GM12878 (cell line): Measurements from ENCODE around the gene SMOC2. TPM values are rescaled to one million over a fixed set of nuclear protein-coding genes. Genes with fewer than 3 reads are reported as not detected.

Source experiments
- ATAC-seq: fragments of 200-7000 bp; cut with Tn5 transposase; 3 replicates; pipeline ENCODE4 v1.9.1; 2020; ENCODE audit warnings: mild to moderate bottlenecking, moderate library complexity
- BruUV-seq: library from RNA; stranded (reverse); fragments of 400-500 nt; replicated peaks from 2 replicates; lab custom pipeline; 2021; lab: Mats Ljungman, UMichigan
- CTCF ChIA-PET: fragments of 300-600 bp; sonication (Branson Sonifier 250); formaldehyde crosslinking; extraction: SDS; loops from one replicate; lab custom pipeline; 2021; ENCODE audit warnings: inconsistent platforms; lab: Yijun Ruan, JAX
- POLR2A ChIA-PET: fragments of 350-600 bp; formaldehyde crosslinking; extraction: SDS; loops from one replicate; lab custom pipeline; 2021; ENCODE audit warnings: inconsistent platforms; lab: Charles Lee
- RAD21 ChIA-PET: fragments of 300-600 bp; sonication (Branson Sonifier 250); formaldehyde crosslinking; loops from one replicate; lab custom pipeline; 2023; ENCODE audit warnings: antibody characterized with exemption; ENCODE audit not compliant: unreplicated experiment; lab: Charles Lee
- SMC1A ChIA-PET: fragments of 300-600 bp; sonication (Branson Sonifier 250); formaldehyde crosslinking; loops from one replicate; lab custom pipeline; 2023; ENCODE audit not compliant: unreplicated experiment, uncharacterized antibody; lab: Charles Lee
- DNase-seq: peaks from one replicate; pipeline ENCODE4 v3.0.0-alpha.2; 2011; ENCODE audit warnings: low read depth, low spot score
- FAIRE-seq: peaks from 3 replicates; lab custom pipeline; 2011; peaks lifted over from hg19 to GRCh38; lab: Jason Lieb, UNC
- H2AFZ ChIP-seq: 2 replicates; pipeline ENCODE4 v1.6.0; 2011; ENCODE audit warnings: low read depth, low read length, control low read depth; ENCODE audit not compliant: control insufficient read depth
- H3K27ac ChIP-seq: 2 replicates; pipeline ENCODE4 v1.5.1; 2011; ENCODE audit warnings: control low read depth; ENCODE audit not compliant: control insufficient read depth, insufficient read depth
- H3K27me3 ChIP-seq, 2 experiments: replicated peaks in 1 of 2; 2 replicates each; pipeline versions ENCODE4 v1.6.0 to v1.6.1; 2011; ENCODE audit warnings: low read length in 1 of 2; ENCODE audit not compliant: control insufficient read depth in 2 of 2, insufficient read depth in 2 of 2
- H3K36me3 ChIP-seq, 2 experiments: 2 replicates each; pipeline ENCODE4 v1.5.1; 2011; ENCODE audit warnings: low read length in 1 of 2; ENCODE audit not compliant: control insufficient read depth in 2 of 2, insufficient read depth in 2 of 2
- H3K4me1 ChIP-seq: 2 replicates; pipeline ENCODE4 v1.6.1; 2011; ENCODE audit warnings: mild to moderate bottlenecking, low read length, moderate library complexity, mixed read lengths; ENCODE audit not compliant: control insufficient read depth, insufficient read depth
- H3K4me2 ChIP-seq: 2 replicates; pipeline ENCODE4 v1.6.0; 2011; ENCODE audit warnings: control low read depth; ENCODE audit not compliant: control insufficient read depth, insufficient read depth
- H3K4me3 ChIP-seq: fragments of 200-600 bp; sonication (generic); 2 replicates; pipeline ENCODE4 v1.5.1; 2016
- H3K79me2 ChIP-seq: 2 replicates; pipeline ENCODE4 v1.6.0; 2011; ENCODE audit warnings: low read length; ENCODE audit not compliant: control insufficient read depth, insufficient read depth
- H3K9ac ChIP-seq: 2 replicates; pipeline ENCODE4 v1.8.0; 2011; ENCODE audit warnings: low read length, control low read depth, mixed read lengths; ENCODE audit not compliant: control insufficient read depth, insufficient read depth
- H3K9me3 ChIP-seq: replicated peaks from 3 replicates; pipeline ENCODE4 v1.5.1; 2011; ENCODE audit warnings: mild to moderate bottlenecking, low read length; ENCODE audit not compliant: control insufficient read depth, insufficient read depth
- H4K20me1 ChIP-seq: 2 replicates; pipeline ENCODE4 v1.6.0; 2011; ENCODE audit not compliant: control insufficient read depth, insufficient read depth
- BHLHE40 ChIP-seq, 2 experiments: fragments of 450-650 bp in 1 of 2; IDR thresholded peaks; 2 replicates each; pipeline ENCODE4 v1.6.1; 2011 to 2017; ENCODE audit warnings: low read depth in 2 of 2, borderline replicate concordance in 1 of 2, improper control_type of control experiment in 1 of 2, low read length in 1 of 2, mild to moderate bottlenecking in 1 of 2
- CHD4 ChIP-seq: fragments of 200-600 bp; sonication (generic); IDR thresholded peaks from 2 replicates; pipeline ENCODE4 v1.6.1; 2016; ENCODE audit warnings: mild to moderate bottlenecking
- NFYB ChIP-seq: IDR thresholded peaks from 2 replicates; pipeline ENCODE4 v1.6.1; 2011; ENCODE audit warnings: low read depth, mild to moderate bottlenecking, low read length, improper control_type of control experiment, moderate library complexity; ENCODE audit not compliant: insufficient read depth
- PAX8 ChIP-seq: fragments of 450-650 bp; IDR thresholded peaks from 2 replicates; pipeline ENCODE4 v1.6.1; 2017; ENCODE audit warnings: mild to moderate bottlenecking, moderate library complexity
- POLR2AphosphoS5 ChIP-seq: IDR thresholded peaks from 2 replicates; pipeline ENCODE4 v1.6.1; 2011; ENCODE audit warnings: mild to moderate bottlenecking, low read length, inconsistent platforms
- RELA ChIP-seq: fragments of 450-650 bp; IDR thresholded peaks from 2 replicates; pipeline ENCODE4 v1.8.0; 2014; ENCODE audit warnings: borderline replicate concordance; ENCODE audit not compliant: partially characterized antibody
- SMAD1 ChIP-seq: fragments of 450-650 bp; IDR thresholded peaks from 2 replicates; pipeline ENCODE4 v1.6.1; 2018; ENCODE audit warnings: mild to moderate bottlenecking, low read depth; ENCODE audit not compliant: partially characterized antibody
- SRF ChIP-seq, 2 experiments: IDR thresholded peaks; 2 replicates each; pipeline ENCODE4 v1.6.1; 2011; ENCODE audit warnings: low read depth in 2 of 2, low read length in 2 of 2, mild to moderate bottlenecking in 1 of 2, moderate library complexity in 1 of 2
- STAT3 ChIP-seq: IDR thresholded peaks from 2 replicates; pipeline ENCODE4 v1.6.1; 2011; ENCODE audit warnings: low read depth, low read length, improper control_type of control experiment
- TCF3 ChIP-seq: IDR thresholded peaks from 2 replicates; pipeline ENCODE4 v1.6.1; 2012; ENCODE audit warnings: low read depth, mild to moderate bottlenecking, low read length, borderline replicate concordance; ENCODE audit not compliant: insufficient read depth
- ZNF384 ChIP-seq: IDR thresholded peaks from 2 replicates; pipeline ENCODE4 v1.6.1; 2012; ENCODE audit warnings: low read depth, mild to moderate bottlenecking, low read length, improper control_type of control experiment, borderline replicate concordance
- WGBS: methylation state at CpG from one replicate; pipeline ENCODE4 v1.1.6; 2016; ENCODE audit warnings: low lambda C conversion rate; ENCODE audit not compliant: insufficient replicate concordance, insufficient coverage; ENCODE audit errors: missing lambda C conversion rate; 5-methylcytosine and 5-hydroxymethylcytosine counted together
- in situ Hi-C: fragments of 300-500 bp; cut with MboI; formaldehyde crosslinking; loops from 9 replicates; pipeline ENCODE4 v1.14.3; 2018; ENCODE audit warnings: mixed read lengths
- intact Hi-C: fragments of 100-400 bp; cut with micrococcal nuclease; formaldehyde crosslinking; loops from one replicate; pipeline ENCODE4 v1.14.2; 2022; ENCODE audit not compliant: unreplicated experiment
- polyA plus RNA-seq, 11 experiments: library from polyadenylated mRNA; depleted of rRNA in 4 of 11; unstranded in 6 of 11; stranded (reverse) in 5 of 11; fragments of >200 nt; fragmentation: Nextera tagmentation in 4 of 11; fragmentation: Illumina TruSeq in 1 of 11; extraction: Ambion mirVana in 4 of 11; extraction: Trizol in 1 of 11; gene quantifications; 1 replicate in 1 of 11; 2 replicates in 10 of 11; pipeline versions ENCODE4 v1.2.1 to v1.2.3, GENCODE V29; 2011 to 2016; ENCODE audit warnings: inconsistent platforms in 2 of 11, missing spikeins in 2 of 11, low read depth in 1 of 11
- total RNA-seq, 4 experiments: library from RNA; depleted of rRNA in 3 of 4; stranded (reverse); fragments of >200 nt in 3 of 4; fragmentation: Illumina TruSeq in 1 of 4; extraction: Trizol in 1 of 4; gene quantifications; 2 replicates each; pipeline versions ENCODE4 v1.2.1 to v1.2.3, GENCODE V29; 2013 to 2021
- TF ChIP-seq, protein P1 (sequence below): fragments of 450-650 bp; IDR thresholded peaks from 2 replicates; pipeline ENCODE4 v1.6.1; 2016; ENCODE audit warnings: mild to moderate bottlenecking, moderate library complexity, borderline replicate concordance
- TF ChIP-seq, protein P2 (sequence below): IDR thresholded peaks from 2 replicates; pipeline ENCODE4 v1.6.1; 2011; ENCODE audit warnings: borderline replicate concordance, low read depth, mild to moderate bottlenecking, moderate library complexity, mixed read lengths, low read length; ENCODE audit not compliant: insufficient read depth; ENCODE audit errors: extremely low read length
- TF ChIP-seq, protein P3 (sequence below): fragments of 450-650 bp; IDR thresholded peaks from 2 replicates; pipeline ENCODE4 v1.6.1; 2017; ENCODE audit warnings: mild to moderate bottlenecking

SMOC2 gene
- total and polyA plus RNA-seq, 10 of the 15 experiments (the other 5 are each of a cell fraction or from before 2014, with no cell fraction given) = 0.10 to 0.12 TPM; not detected in 8

DNA sequence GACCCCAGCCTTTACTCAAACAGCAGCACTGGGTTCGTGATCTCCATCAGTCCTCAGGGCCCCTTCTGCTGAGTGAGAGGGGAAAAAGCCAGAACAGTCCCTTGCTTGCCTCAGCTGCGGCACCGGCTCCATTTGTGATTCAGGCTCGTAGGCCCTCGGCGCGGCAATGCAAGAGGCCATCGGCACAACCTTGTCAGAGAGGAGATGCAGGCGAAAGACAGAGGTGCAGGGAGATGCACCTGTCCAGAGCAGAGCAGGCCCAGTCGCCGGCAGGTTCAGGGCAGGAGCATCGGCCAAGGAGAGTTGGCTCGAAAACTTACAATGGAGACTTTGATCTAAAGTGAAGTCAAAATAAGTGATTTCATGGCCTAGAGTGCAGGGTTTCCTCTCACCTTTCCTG lies 171.6 kb downstream of the SMOC2 start (continued):
- TF ChIP-seq, protein P1, sequence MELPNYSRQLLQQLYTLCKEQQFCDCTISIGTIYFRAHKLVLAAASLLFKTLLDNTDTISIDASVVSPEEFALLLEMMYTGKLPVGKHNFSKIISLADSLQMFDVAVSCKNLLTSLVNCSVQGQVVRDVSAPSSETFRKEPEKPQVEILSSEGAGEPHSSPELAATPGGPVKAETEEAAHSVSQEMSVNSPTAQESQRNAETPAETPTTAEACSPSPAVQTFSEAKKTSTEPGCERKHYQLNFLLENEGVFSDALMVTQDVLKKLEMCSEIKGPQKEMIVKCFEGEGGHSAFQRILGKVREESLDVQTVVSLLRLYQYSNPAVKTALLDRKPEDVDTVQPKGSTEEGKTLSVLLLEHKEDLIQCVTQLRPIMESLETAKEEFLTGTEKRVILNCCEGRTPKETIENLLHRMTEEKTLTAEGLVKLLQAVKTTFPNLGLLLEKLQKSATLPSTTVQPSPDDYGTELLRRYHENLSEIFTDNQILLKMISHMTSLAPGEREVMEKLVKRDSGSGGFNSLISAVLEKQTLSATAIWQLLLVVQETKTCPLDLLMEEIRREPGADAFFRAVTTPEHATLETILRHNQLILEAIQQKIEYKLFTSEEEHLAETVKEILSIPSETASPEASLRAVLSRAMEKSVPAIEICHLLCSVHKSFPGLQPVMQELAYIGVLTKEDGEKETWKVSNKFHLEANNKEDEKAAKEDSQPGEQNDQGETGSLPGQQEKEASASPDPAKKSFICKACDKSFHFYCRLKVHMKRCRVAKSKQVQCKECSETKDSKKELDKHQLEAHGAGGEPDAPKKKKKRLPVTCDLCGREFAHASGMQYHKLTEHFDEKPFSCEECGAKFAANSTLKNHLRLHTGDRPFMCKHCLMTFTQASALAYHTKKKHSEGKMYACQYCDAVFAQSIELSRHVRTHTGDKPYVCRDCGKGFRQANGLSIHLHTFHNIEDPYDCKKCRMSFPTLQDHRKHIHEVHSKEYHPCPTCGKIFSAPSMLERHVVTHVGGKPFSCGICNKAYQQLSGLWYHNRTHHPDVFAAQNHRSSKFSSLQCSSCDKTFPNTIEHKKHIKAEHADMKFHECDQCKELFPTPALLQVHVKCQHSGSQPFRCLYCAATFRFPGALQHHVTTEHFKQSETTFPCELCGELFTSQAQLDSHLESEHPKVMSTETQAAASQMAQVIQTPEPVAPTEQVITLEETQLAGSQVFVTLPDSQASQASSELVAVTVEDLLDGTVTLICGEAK = no peak
- no peak for TF ChIP-seq NFYB
- no peak for TF ChIP-seq RELA

DNA sequence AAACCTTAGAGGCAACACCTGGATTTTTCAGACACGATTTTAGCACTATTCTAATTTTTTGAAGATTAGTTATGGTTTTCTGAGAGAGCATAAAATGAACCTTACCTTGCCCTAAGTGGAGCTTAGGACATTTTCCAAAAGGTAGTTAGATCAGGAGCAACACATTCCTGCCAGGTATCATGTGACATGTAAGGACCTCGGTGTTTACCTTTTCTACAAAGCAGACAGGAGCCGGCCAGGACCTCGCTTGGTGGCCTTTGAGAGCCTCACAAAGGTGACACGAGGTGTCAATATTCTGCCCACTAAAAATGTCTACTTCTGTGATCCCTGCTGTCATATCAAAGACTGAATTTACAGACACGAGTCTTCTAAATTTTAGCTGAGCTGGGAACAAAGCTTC lies 174.9 kb downstream of the SMOC2 start:
- DNase-seq (no peak), FAIRE-seq (no peak), ATAC-seq (no peak)
- H3K27me3 ChIP-seq = no peaks in the 10 kb centered on the region
- TF ChIP-seq STAT3 = no peak
- no peak for TF ChIP-seq BHLHE40 (IDR thresholded peaks at IDR 0.05; ENCODE audit: borderline replicate concordance in 1 of 2, low read depth in 2 of 2, low read length in 1 of 2)
- TF ChIP-seq TCF3 = no peak
- no peak for TF ChIP-seq SMAD1
- no peak for TF ChIP-seq ZNF384
- TF ChIP-seq, protein P2, sequence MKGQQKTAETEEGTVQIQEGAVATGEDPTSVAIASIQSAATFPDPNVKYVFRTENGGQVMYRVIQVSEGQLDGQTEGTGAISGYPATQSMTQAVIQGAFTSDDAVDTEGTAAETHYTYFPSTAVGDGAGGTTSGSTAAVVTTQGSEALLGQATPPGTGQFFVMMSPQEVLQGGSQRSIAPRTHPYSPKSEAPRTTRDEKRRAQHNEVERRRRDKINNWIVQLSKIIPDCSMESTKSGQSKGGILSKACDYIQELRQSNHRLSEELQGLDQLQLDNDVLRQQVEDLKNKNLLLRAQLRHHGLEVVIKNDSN = no peak
- no peak for TF ChIP-seq PAX8
- TF ChIP-seq, protein P3, sequence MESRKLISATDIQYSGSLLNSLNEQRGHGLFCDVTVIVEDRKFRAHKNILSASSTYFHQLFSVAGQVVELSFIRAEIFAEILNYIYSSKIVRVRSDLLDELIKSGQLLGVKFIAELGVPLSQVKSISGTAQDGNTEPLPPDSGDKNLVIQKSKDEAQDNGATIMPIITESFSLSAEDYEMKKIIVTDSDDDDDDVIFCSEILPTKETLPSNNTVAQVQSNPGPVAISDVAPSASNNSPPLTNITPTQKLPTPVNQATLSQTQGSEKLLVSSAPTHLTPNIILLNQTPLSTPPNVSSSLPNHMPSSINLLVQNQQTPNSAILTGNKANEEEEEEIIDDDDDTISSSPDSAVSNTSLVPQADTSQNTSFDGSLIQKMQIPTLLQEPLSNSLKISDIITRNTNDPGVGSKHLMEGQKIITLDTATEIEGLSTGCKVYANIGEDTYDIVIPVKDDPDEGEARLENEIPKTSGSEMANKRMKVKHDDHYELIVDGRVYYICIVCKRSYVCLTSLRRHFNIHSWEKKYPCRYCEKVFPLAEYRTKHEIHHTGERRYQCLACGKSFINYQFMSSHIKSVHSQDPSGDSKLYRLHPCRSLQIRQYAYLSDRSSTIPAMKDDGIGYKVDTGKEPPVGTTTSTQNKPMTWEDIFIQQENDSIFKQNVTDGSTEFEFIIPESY = no peak
- TF ChIP-seq POLR2AphosphoS5 = no peak
- no peak for TF ChIP-seq SRF (IDR thresholded peaks at IDR 0.05; ENCODE audit: low read depth in 2 of 2, low read length in 2 of 2)
- no peak for TF ChIP-seq CHD4
- H3K9me3 ChIP-seq = no peaks in the 10 kb centered on the region; the same call in 2 of the 3 replicates
- ChIA-PET CTCF (no interaction called here), SMC1A (no interaction called here), POLR2A (no interaction called here), RAD21 (no interaction called here)
- no peak overlapping the region for H3K4me2 ChIP-seq
- no peaks in the 10 kb centered on the region for H3K4me1 ChIP-seq
- 10% methylated on average over 6 of the region's 6 CpGs for WGBS
- no peaks in the 10 kb centered on the region for H3K79me2 ChIP-seq
- H3K4me3 ChIP-seq = no peak overlapping the region
- no peak overlapping the region for H2AFZ ChIP-seq
- no peaks in the 10 kb centered on the region for H4K20me1 ChIP-seq
- H3K27ac ChIP-seq = no peak overlapping the region
- no TSS peak for BruUV-seq
- H3K36me3 ChIP-seq = no peaks in the 10 kb centered on the region
- intact Hi-C loops (no loop called here), in situ Hi-C loops (no loop called here)
- H3K9ac ChIP-seq = no peak overlapping the region
